ENCODE results near the gene GARIN6.
"Not testable (repeated sequence)": the region's sequence is repeated elsewhere in the genome, so short reads cannot be mapped to it uniquely, and the experiment has no call there.

The GARIN6 gene

DNA sequence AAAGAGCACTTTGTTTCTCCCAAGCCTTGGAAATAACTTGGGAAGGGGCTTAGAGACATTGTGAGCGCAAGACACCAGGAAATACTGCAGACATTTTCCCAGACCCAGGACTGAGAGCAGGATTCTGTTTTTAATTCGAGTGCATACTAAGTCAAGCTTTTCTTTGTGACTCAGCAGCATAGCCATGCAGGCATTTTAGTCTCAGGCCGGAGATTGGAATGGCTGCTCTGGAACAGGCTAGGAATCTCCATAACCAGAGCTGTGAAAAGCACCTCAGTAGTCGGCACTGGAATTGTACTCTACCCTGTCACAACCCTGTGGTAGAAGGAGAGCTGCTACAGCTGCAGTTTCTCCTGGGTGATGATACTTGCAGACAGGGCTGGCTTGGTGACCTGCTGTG lies 28.9 kb upstream of the GARIN6 start:
- Mint-ChIP-seq H3K27ac (no peak overlapping the region), H3K4me3 (no peak overlapping the region), H3K9me3 (peaks cover 28% of the 10 kb centered on the region), H3K27me3 (ENCODE audit: low read depth, poor library complexity) (peaks cover 8% of the 10 kb centered on the region), H3K36me3 (ENCODE audit: low read depth) (no peaks in the 10 kb centered on the region), H3K4me1 (no peaks in the 10 kb centered on the region)
- DNase-seq, result no peak
- TF ChIP-seq, protein P1, sequence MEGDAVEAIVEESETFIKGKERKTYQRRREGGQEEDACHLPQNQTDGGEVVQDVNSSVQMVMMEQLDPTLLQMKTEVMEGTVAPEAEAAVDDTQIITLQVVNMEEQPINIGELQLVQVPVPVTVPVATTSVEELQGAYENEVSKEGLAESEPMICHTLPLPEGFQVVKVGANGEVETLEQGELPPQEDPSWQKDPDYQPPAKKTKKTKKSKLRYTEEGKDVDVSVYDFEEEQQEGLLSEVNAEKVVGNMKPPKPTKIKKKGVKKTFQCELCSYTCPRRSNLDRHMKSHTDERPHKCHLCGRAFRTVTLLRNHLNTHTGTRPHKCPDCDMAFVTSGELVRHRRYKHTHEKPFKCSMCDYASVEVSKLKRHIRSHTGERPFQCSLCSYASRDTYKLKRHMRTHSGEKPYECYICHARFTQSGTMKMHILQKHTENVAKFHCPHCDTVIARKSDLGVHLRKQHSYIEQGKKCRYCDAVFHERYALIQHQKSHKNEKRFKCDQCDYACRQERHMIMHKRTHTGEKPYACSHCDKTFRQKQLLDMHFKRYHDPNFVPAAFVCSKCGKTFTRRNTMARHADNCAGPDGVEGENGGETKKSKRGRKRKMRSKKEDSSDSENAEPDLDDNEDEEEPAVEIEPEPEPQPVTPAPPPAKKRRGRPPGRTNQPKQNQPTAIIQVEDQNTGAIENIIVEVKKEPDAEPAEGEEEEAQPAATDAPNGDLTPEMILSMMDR (IDR thresholded peaks at IDR 0.05), result no peak

DNA sequence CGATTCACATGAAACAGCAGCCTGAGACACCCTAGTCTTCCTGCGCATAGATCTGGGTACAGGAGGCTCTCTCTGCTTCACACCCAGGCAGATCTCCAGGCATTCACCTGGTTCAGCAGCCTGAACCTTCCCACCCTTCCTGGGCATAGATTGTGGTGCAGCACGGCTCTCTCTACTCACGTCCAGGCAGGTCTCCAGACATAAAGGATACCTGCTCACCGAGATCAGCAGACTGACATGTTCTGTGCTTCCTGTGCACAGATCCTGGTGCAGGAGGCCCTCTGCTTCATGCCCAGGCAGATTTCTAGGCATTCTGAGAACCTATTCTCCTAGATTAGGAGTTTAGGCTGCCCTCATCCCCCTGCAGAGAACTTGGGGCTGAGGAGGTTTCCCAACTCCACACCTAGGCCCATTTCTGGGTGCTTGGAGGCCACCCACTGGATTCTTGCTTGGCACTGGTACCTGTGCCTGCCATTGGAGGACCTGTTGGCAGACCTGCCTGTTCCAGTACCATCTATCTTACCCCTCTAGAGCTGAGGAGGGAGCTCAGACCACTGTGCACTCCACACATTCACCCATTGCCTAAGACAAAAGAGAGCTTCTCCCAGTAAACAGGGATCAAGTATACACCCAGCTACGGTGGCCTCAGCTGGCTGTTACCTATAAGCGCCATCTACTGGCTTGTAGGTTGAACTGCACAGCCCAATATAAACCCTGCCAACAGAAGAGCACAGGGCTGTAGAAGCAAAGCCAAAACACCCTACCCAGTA lies 28.0 kb upstream of the GARIN6 start:
- Mint-ChIP-seq H3K27me3 (ENCODE audit: low read depth, poor library complexity) (peaks cover 8% of the 10 kb centered on the region), H3K27ac (no peak overlapping the region), H3K36me3 (ENCODE audit: low read depth) (no peaks in the 10 kb centered on the region), H3K9me3 (peaks cover 28% of the 10 kb centered on the region), H3K4me1 (no peaks in the 10 kb centered on the region), H3K4me3 (no peak overlapping the region)
- peak; percentile 27 for DNase-seq
- TF ChIP-seq, protein P1 (IDR thresholded peaks at IDR 0.05), result peak; percentile 68

GRCh38 chr12:99620159-99620479 lies 27.4 kb upstream of the GARIN6 start:
- Mint-ChIP-seq H3K27ac (no peak overlapping the region), H3K9me3 (peaks cover 28% of the 10 kb centered on the region), H3K36me3 (ENCODE audit: low read depth) (no peaks in the 10 kb centered on the region), H3K27me3 (ENCODE audit: low read depth, poor library complexity) (peaks cover 8% of the 10 kb centered on the region), H3K4me1 (no peaks in the 10 kb centered on the region), H3K4me3 (no peak overlapping the region)
- no peak for DNase-seq
- TF ChIP-seq, protein P1 (IDR thresholded peaks at IDR 0.05), result no peak

DNA sequence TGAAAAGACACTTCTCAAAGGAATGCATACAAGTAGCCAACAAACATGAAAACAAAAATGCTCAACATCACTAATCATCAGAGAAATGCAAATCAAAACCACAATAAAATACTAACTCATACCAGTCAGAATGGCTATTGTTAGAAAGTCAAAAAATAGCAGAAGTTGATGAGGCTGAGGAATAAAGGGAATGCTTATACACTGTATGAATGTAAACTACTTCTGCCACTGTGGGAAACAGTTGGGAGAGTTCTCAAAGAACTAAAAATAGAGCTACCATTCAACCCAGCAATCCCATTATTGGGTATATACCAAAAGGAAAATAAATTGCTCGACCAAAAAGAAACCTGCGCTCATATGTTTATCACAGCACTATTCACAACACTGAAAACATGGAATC lies 23.0 kb upstream of the GARIN6 start:
- H3K4me3 Mint-ChIP-seq; H3K27ac Mint-ChIP-seq; H3K4me1 Mint-ChIP-seq; H3K36me3 Mint-ChIP-seq (ENCODE audit: low read depth); H3K27me3 Mint-ChIP-seq (ENCODE audit: low read depth, poor library complexity); DNase-seq: not testable (repeated sequence)
- peaks cover 21% of the 10 kb centered on the region for H3K9me3 Mint-ChIP-seq

- no peak for DNase-seq
- H3K4me3 Mint-ChIP-seq, result no peak overlapping the region
- peaks cover 3% of the 10 kb centered on the region for H3K9me3 Mint-ChIP-seq
- no peaks in the 10 kb centered on the region for H3K36me3 Mint-ChIP-seq (ENCODE audit: low read depth)
- H3K4me1 Mint-ChIP-seq, result no peaks in the 10 kb centered on the region
- TF ChIP-seq, protein P1 (IDR thresholded peaks at IDR 0.05), result no peak
- no peak overlapping the region for H3K27ac Mint-ChIP-seq
- no peaks in the 10 kb centered on the region for H3K27me3 Mint-ChIP-seq (ENCODE audit: low read depth, poor library complexity)
Measured at GRCh38 chr12:99627459-99627858, 20.1 kb upstream of the GARIN6 start.

DNA sequence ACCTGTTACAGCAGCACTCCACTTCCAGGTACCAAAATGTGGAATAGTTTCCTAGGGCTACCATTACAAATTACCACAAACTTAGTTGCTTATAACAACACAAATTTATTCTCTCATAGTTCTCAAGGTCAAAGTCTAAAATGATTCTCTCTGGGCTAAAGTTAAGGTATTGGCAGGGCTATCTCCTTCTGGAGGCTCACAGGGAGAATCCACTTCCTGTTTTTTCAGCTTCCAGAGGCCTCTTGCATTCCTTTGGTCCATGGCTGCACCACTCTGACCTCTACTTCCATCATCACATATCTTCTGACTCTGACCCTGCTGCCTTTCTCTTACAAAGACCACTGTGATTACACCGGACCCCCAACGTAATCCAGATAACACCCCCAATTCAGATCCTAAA lies 2.9 kb upstream of the GARIN6 start:
- no peak for DNase-seq
- no peaks in the 10 kb centered on the region for H3K27me3 Mint-ChIP-seq (ENCODE audit: low read depth, poor library complexity)
- H3K4me1 Mint-ChIP-seq, result no peaks in the 10 kb centered on the region
- TF ChIP-seq, protein P1 (IDR thresholded peaks at IDR 0.05), result no peak
- H3K27ac Mint-ChIP-seq, result no peak overlapping the region
- H3K9me3 Mint-ChIP-seq, result no peaks in the 10 kb centered on the region
- no peak overlapping the region for H3K4me3 Mint-ChIP-seq
- no peaks in the 10 kb centered on the region for H3K36me3 Mint-ChIP-seq (ENCODE audit: low read depth)
